ENCODE measurements around the gene GNG14. TPM values are rescaled to one million over a fixed set of nuclear protein-coding genes. Genes with fewer than 3 reads are reported as not detected.

The GNG14 gene
- total and polyA plus RNA-seq, 2 donors (not counting 3 experiments of a cell fraction or from before 2014, with no cell fraction given): not detected

DNA sequence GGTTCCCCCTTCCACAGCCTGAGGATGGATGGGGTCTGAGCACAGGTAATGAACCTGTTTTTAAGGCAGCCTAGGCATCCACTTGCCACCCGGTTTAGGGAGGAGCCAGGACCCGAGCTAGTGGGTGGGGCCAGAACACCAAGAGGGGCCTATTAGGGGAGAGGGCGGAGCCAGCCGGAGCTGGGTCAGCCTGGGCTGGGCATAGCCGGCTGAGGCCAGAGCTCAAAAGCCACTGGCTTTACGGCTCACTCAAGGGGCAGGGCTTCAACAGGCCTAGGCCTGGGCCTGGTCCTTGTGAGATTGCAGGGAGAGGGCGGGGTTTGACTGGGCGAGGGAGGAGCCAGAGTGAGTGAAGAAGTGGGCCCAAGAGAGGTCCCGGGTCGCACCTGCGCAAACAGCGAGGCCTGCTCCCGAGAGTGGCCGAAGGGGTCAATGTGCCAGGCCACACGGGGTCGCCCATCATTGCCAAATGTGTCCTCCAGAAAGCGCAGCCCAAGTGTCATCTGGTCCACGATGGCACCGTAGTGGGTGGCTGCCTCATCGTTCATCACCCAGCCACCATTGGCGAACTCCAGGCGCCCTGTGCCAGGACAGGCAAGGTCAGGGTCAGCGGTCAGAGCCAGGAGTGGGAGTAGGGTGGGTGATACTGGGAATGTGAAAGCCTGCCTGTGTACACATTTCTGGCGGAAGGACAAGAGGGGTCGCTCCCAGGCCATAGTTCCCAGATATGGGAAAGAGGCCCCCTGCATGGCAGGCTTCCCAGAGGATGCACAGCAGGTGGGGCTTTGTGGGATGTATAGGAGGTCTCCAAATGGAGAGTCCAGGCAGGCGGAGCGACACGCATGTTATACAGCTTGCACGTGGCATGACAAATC lies 23.2 kb upstream of the GNG14 start:
- ChIA-PET CTCF (interaction anchor here (1.5 kb wide), 1 partner anchor 97 kb away, joined by 3 read pairs; no protein-coding TSS in a partner anchor), POLR2A (no interaction called here)
- Histone ChIP-seq H3K9me1 (replicated peaks; ENCODE audit: control insufficient read depth, extremely low read depth, insufficient read depth, low read length) (no peaks in the 10 kb centered on the region), H3K9me3 (replicated peaks; ENCODE audit: control insufficient read depth, insufficient read depth, low read length) (no peaks in the 10 kb centered on the region), H3K4me3 (replicated peaks in 1 of 3; ENCODE audit: insufficient read depth in 1 of 3, low read depth in 1 of 3, low read length in 3 of 3) (no peak overlapping the region), H3K4me1 (ENCODE audit: control insufficient read depth, extremely low read depth, insufficient read depth, low read length) (peaks cover 13% of the 10 kb centered on the region), H2AFZ (ENCODE audit: low read depth, low read length) (no peak overlapping the region), H3K27me3 (ENCODE audit: control insufficient read depth in 2 of 2, insufficient read depth in 2 of 2, low read length in 2 of 2) (no peaks in the 10 kb centered on the region), H3K36me3 (ENCODE audit: control insufficient read depth in 2 of 2, extremely low read depth in 1 of 2, insufficient read depth in 2 of 2, low read length in 2 of 2) (peaks cover 0 to 5% of the 10 kb centered on the region in 2 experiments), H3K79me2 (ENCODE audit: control insufficient read depth, insufficient read depth, low read length) (peaks cover 9% of the 10 kb centered on the region), H4K20me1 (replicated peaks; ENCODE audit: control insufficient read depth, extremely low read depth, insufficient read depth, low read length) (no peaks in the 10 kb centered on the region), H3K9ac (replicated peaks; ENCODE audit: extremely low read depth, insufficient read depth, low read length) (no peak overlapping the region), H3K27ac (ENCODE audit: insufficient read depth, low read depth, low read length) (no peak overlapping the region), H3K4me2 (ENCODE audit: insufficient read depth, low read length) (no peak overlapping the region)
- DNase-seq (ENCODE audit: low read depth, low spot score): no peak
- dilution Hi-C loops (cut with MboI; ENCODE audit: extremely low pct_ligation_motif_present, low sequenced_read_pairs) (no loop called here), intact Hi-C loops (cut with micrococcal nuclease) (loop anchor here (5.0 kb wide), 2 partner anchors 502 to 742 kb away; partner anchors contain the start of gene ZNF136)
- TF ChIP-seq FOS (IDR thresholded peaks at IDR 0.05; ENCODE audit: borderline replicate concordance, insufficient read depth, low read length) (no peak), JUN (IDR thresholded peaks at IDR 0.05; ENCODE audit: borderline replicate concordance, insufficient read depth, insufficient read length, low read depth) (no peak), EZH2 (IDR thresholded peaks at IDR 0.05; ENCODE audit: borderline replicate concordance, low read depth, low read length, severe bottlenecking) (no peak), GATA2 (IDR thresholded peaks at IDR 0.05; ENCODE audit: insufficient read depth, insufficient read length, low read depth, low read length) (no peak), MYC (IDR thresholded peaks at IDR 0.05; ENCODE audit: low read depth, low read length) (no peak), POLR2AphosphoS5 (IDR thresholded peaks at IDR 0.05; ENCODE audit: insufficient read depth, low read depth, low read length) (no peak), POLR2A (IDR thresholded peaks at IDR 0.05; ENCODE audit: low read depth, low read length) (no peak)
- TF ChIP-seq, protein P1, sequence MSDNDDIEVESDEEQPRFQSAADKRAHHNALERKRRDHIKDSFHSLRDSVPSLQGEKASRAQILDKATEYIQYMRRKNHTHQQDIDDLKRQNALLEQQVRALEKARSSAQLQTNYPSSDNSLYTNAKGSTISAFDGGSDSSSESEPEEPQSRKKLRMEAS (IDR thresholded peaks at IDR 0.05; ENCODE audit: insufficient read depth, insufficient read length): no peak
- TF ChIP-seq, protein P2, sequence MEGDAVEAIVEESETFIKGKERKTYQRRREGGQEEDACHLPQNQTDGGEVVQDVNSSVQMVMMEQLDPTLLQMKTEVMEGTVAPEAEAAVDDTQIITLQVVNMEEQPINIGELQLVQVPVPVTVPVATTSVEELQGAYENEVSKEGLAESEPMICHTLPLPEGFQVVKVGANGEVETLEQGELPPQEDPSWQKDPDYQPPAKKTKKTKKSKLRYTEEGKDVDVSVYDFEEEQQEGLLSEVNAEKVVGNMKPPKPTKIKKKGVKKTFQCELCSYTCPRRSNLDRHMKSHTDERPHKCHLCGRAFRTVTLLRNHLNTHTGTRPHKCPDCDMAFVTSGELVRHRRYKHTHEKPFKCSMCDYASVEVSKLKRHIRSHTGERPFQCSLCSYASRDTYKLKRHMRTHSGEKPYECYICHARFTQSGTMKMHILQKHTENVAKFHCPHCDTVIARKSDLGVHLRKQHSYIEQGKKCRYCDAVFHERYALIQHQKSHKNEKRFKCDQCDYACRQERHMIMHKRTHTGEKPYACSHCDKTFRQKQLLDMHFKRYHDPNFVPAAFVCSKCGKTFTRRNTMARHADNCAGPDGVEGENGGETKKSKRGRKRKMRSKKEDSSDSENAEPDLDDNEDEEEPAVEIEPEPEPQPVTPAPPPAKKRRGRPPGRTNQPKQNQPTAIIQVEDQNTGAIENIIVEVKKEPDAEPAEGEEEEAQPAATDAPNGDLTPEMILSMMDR (IDR thresholded peaks at IDR 0.05; ENCODE audit: extremely low read depth in 1 of 2, insufficient read depth in 1 of 2, low read depth in 1 of 2, low read length in 2 of 2): no peak
- BruUV-seq (replicated peaks): no TSS peak
- FAIRE-seq: no peak

All from endothelial cell of umbilical vein (primary cell).